ENCODE results near the gene SCUBE1. TPM values are rescaled to one million over a fixed set of nuclear protein-coding genes. Genes with fewer than 3 reads are reported as not detected.

Gene SCUBE1
- total RNA-seq, 2 experiments from 2014 or later, result not detected

- BruUV-seq (replicated peaks), result no TSS peak
- no peaks in the 10 kb centered on the region for H3K9me2 ChIP-seq (ENCODE audit: insufficient read depth, low read length)
- H3K27ac ChIP-seq (ENCODE audit: low read depth, low read length, poor library complexity, severe bottlenecking), result peak overlapping the region; percentile 9
- CTCF ChIA-PET (ENCODE audit: unreplicated experiment), result no interaction called here
- H3K4me3 ChIP-seq (ENCODE audit: low read depth, low read length, poor library complexity, severe bottlenecking), result no peak overlapping the region
- peak overlapping the region; percentile 60 for H2AFZ ChIP-seq (ENCODE audit: low read length)
- intact Hi-C loops (cut with micrococcal nuclease; ENCODE audit: unreplicated experiment), result no loop called here
- POLR2A ChIA-PET, result interaction anchor here (0.6 to 1.0 kb wide), 2 partner anchors 39 to 375 kb away, joined by 3 to 5 read pairs; no protein-coding TSS in a partner anchor
- TF ChIP-seq EZH2phosphoT487 (IDR thresholded peaks at IDR 0.05; ENCODE audit: borderline replicate concordance, low read depth, low read length) (no peak), CTCF (conservative IDR thresholded peaks at IDR 0.05; ENCODE audit: low read length) (no peak)
- peak overlapping the region; percentile 28 for H3K4me2 ChIP-seq (ENCODE audit: low read length)
- peak; percentile 42 for DNase-seq (ENCODE audit: low spot score)
- no peaks in the 10 kb centered on the region for H3K36me3 ChIP-seq (ENCODE audit: insufficient read depth, low read length)
- H3K4me1 ChIP-seq (ENCODE audit: insufficient read depth, low read length, poor library complexity, severe bottlenecking), result peaks cover 51% of the 10 kb centered on the region
- no peaks in the 10 kb centered on the region for H4K20me1 ChIP-seq (ENCODE audit: insufficient read depth, low read length)
- H3K9me3 ChIP-seq (ENCODE audit: low read length), result no peaks in the 10 kb centered on the region
- H3K79me2 ChIP-seq (ENCODE audit: insufficient read depth, low read depth, low read length), result no peaks in the 10 kb centered on the region
Observed at GRCh38 chr22:43148581-43148980, 194.6 kb downstream of the SCUBE1 start.

- Histone ChIP-seq H3K9me3 (ENCODE audit: low read length) (no peaks in the 10 kb centered on the region), H3K9me2 (ENCODE audit: insufficient read depth, low read length) (no peaks in the 10 kb centered on the region), H4K20me1 (ENCODE audit: insufficient read depth, low read length) (no peaks in the 10 kb centered on the region), H3K36me3 (ENCODE audit: insufficient read depth, low read length) (no peaks in the 10 kb centered on the region), H3K4me3 (ENCODE audit: low read depth, low read length, poor library complexity, severe bottlenecking) (peak overlapping the region; percentile 61), H3K27ac (ENCODE audit: low read depth, low read length, poor library complexity, severe bottlenecking) (peak overlapping the region; percentile 82), H3K4me2 (ENCODE audit: low read length) (peak overlapping the region; percentile 92), H3K4me1 (ENCODE audit: insufficient read depth, low read length, poor library complexity, severe bottlenecking) (peaks cover 51% of the 10 kb centered on the region), H3K79me2 (ENCODE audit: insufficient read depth, low read depth, low read length) (no peaks in the 10 kb centered on the region; the same call in 1 of the 2 replicates), H2AFZ (ENCODE audit: low read length) (peak overlapping the region; percentile 93)
- TF ChIP-seq CTCF (conservative IDR thresholded peaks at IDR 0.05; ENCODE audit: low read length) (no peak), EZH2phosphoT487 (IDR thresholded peaks at IDR 0.05; ENCODE audit: borderline replicate concordance, low read depth, low read length) (no peak)
- CTCF ChIA-PET (ENCODE audit: unreplicated experiment), result interaction anchor here (1.8 kb wide), 1 partner anchor 39 kb away, joined by 8 read pairs; the partner anchor contains the start of gene TTLL12
- no TSS peak for BruUV-seq (replicated peaks)
- intact Hi-C loops (cut with micrococcal nuclease; ENCODE audit: unreplicated experiment), result no loop called here
- peak; percentile 56 for DNase-seq (ENCODE audit: low spot score)
- POLR2A ChIA-PET, result interaction anchor here (0.6 to 1.1 kb wide), 2 partner anchors 34 to 375 kb away, joined by 3 to 5 read pairs; no protein-coding TSS in a partner anchor
Observed at GRCh38 chr22:43147821-43148220, 195.4 kb downstream of the SCUBE1 start.

Other genes starting within 250 kb of the SCUBE1 start
- gene BIK, start 232.6 kb downstream of the SCUBE1 start, total RNA-seq (2014; rRNA removed; shearing (Covaris generic)), result 104 and 143 TPM in 2 replicates
- gene BIK, start 232.6 kb downstream of the SCUBE1 start, total RNA-seq (2022), result 67.6 and 88.4 TPM in 2 replicates
- 28.4 and 30.6 TPM in 2 replicates for gene MCAT, start 200.0 kb downstream of the SCUBE1 start, total RNA-seq (2014; rRNA removed; shearing (Covaris generic))
- 23.1 and 33.2 TPM in 2 replicates for gene MCAT, start 200.0 kb downstream of the SCUBE1 start, total RNA-seq (2022)
- 47.1 and 59.6 TPM in 2 replicates for gene TSPO, start 191.8 kb downstream of the SCUBE1 start, total RNA-seq (2014; rRNA removed; shearing (Covaris generic))
- 55.5 and 69.9 TPM in 2 replicates for gene TSPO, start 191.8 kb downstream of the SCUBE1 start, total RNA-seq (2022)
- gene TTLL12, start 156.2 kb downstream of the SCUBE1 start, total RNA-seq (2014; rRNA removed; shearing (Covaris generic)), result 66.7 and 71.5 TPM in 2 replicates
- 62.6 and 66.5 TPM in 2 replicates for gene TTLL12, start 156.2 kb downstream of the SCUBE1 start, total RNA-seq (2022)
- not detected in 2 replicates for gene MPPED1, start 68.6 kb upstream of the SCUBE1 start, total RNA-seq (2014; rRNA removed; shearing (Covaris generic))
- not detected in 2 replicates for gene MPPED1, start 68.6 kb upstream of the SCUBE1 start, total RNA-seq (2022)